Stomach smooth muscle (tissue), 2 donors: ENCODE results near the gene CIBAR2.

Experiments used
- H3K27ac ChIP-seq: one replicate; pipeline ENCODE4 v1.7.0; 2013; ENCODE audit warnings: mild to moderate bottlenecking, low read length, inconsistent platforms
- H3K27me3 ChIP-seq, 2 donors: one replicate each; pipeline ENCODE4 v1.7.0; 2013; ENCODE audit warnings: low read length in 2 of 2; ENCODE audit not compliant: insufficient read depth in 2 of 2, control insufficient read depth in 1 of 2
- H3K36me3 ChIP-seq, 2 donors: one replicate each; pipeline ENCODE4 v1.7.0; 2013; ENCODE audit warnings: low read length in 2 of 2; ENCODE audit not compliant: control insufficient read depth in 2 of 2, insufficient read depth in 2 of 2
- H3K4me1 ChIP-seq: one replicate; pipeline ENCODE4 v1.7.0; 2013; ENCODE audit warnings: low read length; ENCODE audit not compliant: control insufficient read depth, insufficient read depth
- H3K4me3 ChIP-seq, 2 donors: one replicate each; pipeline ENCODE4 v1.7.0; 2013; ENCODE audit warnings: low read length in 2 of 2
- H3K9ac ChIP-seq, 2 donors: one replicate each; pipeline ENCODE4 v1.7.0; 2013; ENCODE audit warnings: low read length in 2 of 2, mild to moderate bottlenecking in 1 of 2
- H3K9me3 ChIP-seq, 2 donors: one replicate each; pipeline ENCODE4 v1.7.0; 2013; ENCODE audit warnings: low read length in 2 of 2; ENCODE audit not compliant: control insufficient read depth in 2 of 2
- donor health status: healthy.
- donor health status: Pancreatic carcinoma.

Gene CIBAR2

GRCh38 chr16:85048921-85049562, 63.2 kb downstream of the CIBAR2 start:
- Histone ChIP-seq H3K9me3 (no peaks in the 10 kb centered on the region), H3K27me3 (no peaks in the 10 kb centered on the region), H3K36me3 (no peaks in the 10 kb centered on the region), H3K4me1 (no peaks in the 10 kb centered on the region), H3K4me3 (no peak overlapping the region), H3K27ac (no peak overlapping the region), H3K9ac (no peak overlapping the region)
